Activated CD4-positive, alpha-beta T cell treated with anti-CD3 and anti-CD28 coated beads, Interleukin-2, amount 10 ng/mL, durations not matched to agents 24 days and 14 days (primary cell): ENCODE data around the gene SFMBT1. TPM values are rescaled to one million over a fixed set of nuclear protein-coding genes. Genes with fewer than 3 reads are reported as not detected.
A peak's percentile ranks its signal among the peaks of the same experiment; 100 is the strongest.

ENCODE experiments used
- DNase-seq: peaks from one replicate; pipeline ENCODE4 v3.0.0; 2022
- H3K27ac Mint-ChIP-seq: one replicate; pipeline ENCODE4 v1.8.0; 2022; ENCODE audit warnings: mild to moderate bottlenecking, mixed read lengths
- H3K27me3 Mint-ChIP-seq: one replicate; pipeline ENCODE4 v1.8.0; 2022; ENCODE audit warnings: mixed read lengths
- H3K36me3 Mint-ChIP-seq: one replicate; pipeline ENCODE4 v1.8.0; 2022; ENCODE audit warnings: low read depth, mild to moderate bottlenecking, mixed read lengths
- H3K4me1 Mint-ChIP-seq: one replicate; pipeline ENCODE4 v1.8.0; 2021; ENCODE audit warnings: mixed read lengths
- H3K4me3 Mint-ChIP-seq: one replicate; pipeline ENCODE4 v1.8.0; 2022; ENCODE audit warnings: mild to moderate bottlenecking, moderate library complexity, mixed read lengths
- H3K9me3 Mint-ChIP-seq: one replicate; pipeline ENCODE4 v1.8.0; 2021; ENCODE audit warnings: mixed read lengths
- intact Hi-C: fragments of 100-400 bp; cut with micrococcal nuclease; formaldehyde crosslinking; loops from one replicate; pipeline ENCODE4 v1.15.1; 2023
- total RNA-seq: library from RNA; stranded (reverse); gene quantifications from 2 replicates; pipeline ENCODE4 v1.2.3, GENCODE V29; 2022

SFMBT1 gene
- total RNA-seq, 1 donor from 2014 or later = 28.6 TPM

GRCh38 chr3:53078656-53079055 is 32.8 kb upstream of the SFMBT1 start:
- Mint-ChIP-seq H3K27me3 (no peaks in the 10 kb centered on the region), H3K9me3 (no peaks in the 10 kb centered on the region), H3K36me3 (no peaks in the 10 kb centered on the region), H3K4me1 (peaks cover 3% of the 10 kb centered on the region), H3K4me3 (no peak overlapping the region), H3K27ac (no peak overlapping the region)
- intact Hi-C loops = no loop called here
- no peak for DNase-seq

GRCh38 chr3:53077476-53078220 is 31.8 kb upstream of the SFMBT1 start:
- Mint-ChIP-seq H3K36me3 (no peaks in the 10 kb centered on the region), H3K27me3 (no peaks in the 10 kb centered on the region), H3K9me3 (no peaks in the 10 kb centered on the region), H3K27ac (no peak overlapping the region), H3K4me1 (peaks cover 12% of the 10 kb centered on the region), H3K4me3 (no peak overlapping the region)
- no peak for DNase-seq
- intact Hi-C loops = no loop called here

GRCh38 chr3:53075743-53076140 is 29.9 kb upstream of the SFMBT1 start:
- intact Hi-C loops = no loop called here
- Mint-ChIP-seq H3K4me1 (peaks cover 18% of the 10 kb centered on the region), H3K27ac (no peak overlapping the region), H3K9me3 (no peaks in the 10 kb centered on the region), H3K27me3 (no peaks in the 10 kb centered on the region), H3K36me3 (no peaks in the 10 kb centered on the region), H3K4me3 (no peak overlapping the region)
- DNase-seq = no peak

GRCh38 chr3:53074761-53075742 is 29.2 kb upstream of the SFMBT1 start:
- H3K9me3 Mint-ChIP-seq = no peaks in the 10 kb centered on the region
- H3K4me3 Mint-ChIP-seq = no peak overlapping the region
- no peaks in the 10 kb centered on the region for H3K27me3 Mint-ChIP-seq
- peak overlapping the region; percentile 22 for H3K27ac Mint-ChIP-seq
- intact Hi-C loops = loop anchor here (5.0 kb wide), 1 partner anchor 178 kb away; the partner anchor contains the start of gene STIMATE
- no peak for DNase-seq
- no peaks in the 10 kb centered on the region for H3K36me3 Mint-ChIP-seq
- peaks cover 18% of the 10 kb centered on the region for H3K4me1 Mint-ChIP-seq

GRCh38 chr3:53074366-53074696 is 28.5 kb upstream of the SFMBT1 start:
- H3K27me3 Mint-ChIP-seq = no peaks in the 10 kb centered on the region

GRCh38 chr3:53073553-53074365 is 27.9 kb upstream of the SFMBT1 start:
- Mint-ChIP-seq H3K9me3 (no peaks in the 10 kb centered on the region), H3K4me3 (peak overlapping the region; percentile 92), H3K27me3 (no peaks in the 10 kb centered on the region), H3K4me1 (peaks cover 18% of the 10 kb centered on the region), H3K36me3 (no peaks in the 10 kb centered on the region), H3K27ac (peak overlapping the region; percentile 94)
- intact Hi-C loops = loop anchor here (2.0 to 5.0 kb wide), 2 partner anchors 29 to 176 kb away; partner anchors contain the start of gene STIMATE
- no peak for DNase-seq

More at GRCh38 chr3:53074366-53074696, 28.5 kb upstream of the SFMBT1 start:
- peak overlapping the region; percentile 36 for H3K4me3 Mint-ChIP-seq
- DNase-seq = no peak
- intact Hi-C loops = loop anchor here (5.0 kb wide), 1 partner anchor 177 kb away; the partner anchor contains the start of gene STIMATE
- no peaks in the 10 kb centered on the region for H3K9me3 Mint-ChIP-seq
- H3K4me1 Mint-ChIP-seq = peaks cover 18% of the 10 kb centered on the region
- no peaks in the 10 kb centered on the region for H3K36me3 Mint-ChIP-seq
- H3K27ac Mint-ChIP-seq = peak overlapping the region; percentile 22

DNA sequence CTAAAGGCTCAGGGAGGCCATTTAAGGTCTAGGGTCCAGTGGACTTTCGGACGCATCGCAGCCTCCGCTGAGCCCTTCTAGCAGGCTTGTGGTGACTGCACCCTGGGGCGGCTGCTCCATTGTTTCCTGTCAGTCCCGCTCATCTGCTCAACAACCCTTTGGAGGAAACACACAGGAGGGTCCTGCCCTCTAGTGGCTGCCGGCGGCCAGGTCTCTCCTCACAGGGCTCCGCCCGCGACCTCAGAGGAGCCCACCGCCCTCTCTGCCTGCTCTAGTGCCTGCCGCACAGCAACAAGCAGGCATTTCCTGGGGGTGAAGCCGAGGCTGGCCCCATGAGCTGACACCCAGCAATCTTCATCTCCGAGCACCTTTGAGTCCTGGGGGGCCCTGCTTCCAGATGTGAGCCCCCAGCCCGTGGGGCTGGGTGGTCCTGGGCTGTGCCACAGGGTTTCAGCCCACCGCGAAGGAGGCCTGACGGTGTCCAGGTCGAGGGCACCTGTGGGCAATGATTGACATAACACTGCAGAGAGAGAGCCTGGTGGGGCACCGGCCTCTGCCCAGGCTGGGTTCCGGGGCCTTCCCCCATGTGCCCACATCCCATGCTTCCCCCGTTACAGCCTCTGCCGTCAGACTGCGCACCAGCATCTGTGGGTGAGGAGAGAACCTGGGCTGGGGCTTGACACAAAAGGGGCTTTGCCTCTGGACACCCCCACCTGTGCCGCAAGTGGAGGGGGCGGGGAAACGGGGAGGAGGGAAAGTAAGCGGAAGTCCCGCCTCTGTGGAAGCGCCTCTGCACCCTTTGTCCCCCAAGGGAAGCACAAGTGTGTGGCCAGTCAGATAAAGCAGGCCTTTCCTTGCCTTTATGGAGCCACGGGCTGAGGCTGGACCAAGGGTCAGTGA is 27.0 kb upstream of the SFMBT1 start:
- Mint-ChIP-seq H3K36me3 (no peaks in the 10 kb centered on the region), H3K27ac (peak overlapping the region; percentile 94), H3K4me1 (peaks cover 18% of the 10 kb centered on the region), H3K4me3 (peak overlapping the region; percentile 92), H3K27me3 (no peaks in the 10 kb centered on the region), H3K9me3 (no peaks in the 10 kb centered on the region)
- peak; percentile 97 for DNase-seq
- intact Hi-C loops = loop anchor here (1.0 to 5.0 kb wide), 6 partner anchors 29 to 331 kb away; partner anchors contain the start of gene STIMATE

DNA sequence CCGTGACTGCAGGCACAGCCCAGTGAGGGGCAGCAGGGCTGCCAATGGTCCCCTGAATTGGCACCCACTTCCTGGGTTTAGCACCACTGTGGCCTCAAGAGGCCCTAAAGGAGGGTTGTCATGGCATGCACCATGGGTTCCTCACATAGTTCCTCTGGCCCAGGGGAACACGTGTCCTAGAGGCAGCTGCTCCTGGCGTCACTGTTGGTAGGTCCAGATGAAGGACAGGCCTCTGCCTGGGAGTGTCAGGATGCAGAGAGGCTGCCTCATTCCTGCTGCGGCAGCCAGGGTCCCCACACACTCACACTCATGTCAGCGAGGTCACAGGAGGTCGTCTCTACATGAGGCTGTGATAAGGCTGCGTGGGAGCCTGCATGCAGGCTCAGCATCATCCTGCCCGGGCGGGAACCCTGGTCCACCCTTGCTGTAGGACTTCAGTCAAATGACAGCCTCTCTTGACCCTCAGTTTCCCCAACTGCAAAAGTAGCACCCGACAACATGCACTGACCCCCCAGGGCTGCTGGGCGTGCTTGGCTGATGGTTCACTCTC is 26.1 kb upstream of the SFMBT1 start:
- Mint-ChIP-seq H3K4me3 (peak overlapping the region; percentile 92), H3K36me3 (no peaks in the 10 kb centered on the region), H3K9me3 (no peaks in the 10 kb centered on the region), H3K27ac (peak overlapping the region; percentile 94), H3K27me3 (peaks cover 1% of the 10 kb centered on the region), H3K4me1 (peaks cover 18% of the 10 kb centered on the region)
- intact Hi-C loops = loop anchor here (1.0 to 5.0 kb wide), 6 partner anchors 28 to 330 kb away; partner anchors contain the start of gene STIMATE
- DNase-seq = no peak

DNA sequence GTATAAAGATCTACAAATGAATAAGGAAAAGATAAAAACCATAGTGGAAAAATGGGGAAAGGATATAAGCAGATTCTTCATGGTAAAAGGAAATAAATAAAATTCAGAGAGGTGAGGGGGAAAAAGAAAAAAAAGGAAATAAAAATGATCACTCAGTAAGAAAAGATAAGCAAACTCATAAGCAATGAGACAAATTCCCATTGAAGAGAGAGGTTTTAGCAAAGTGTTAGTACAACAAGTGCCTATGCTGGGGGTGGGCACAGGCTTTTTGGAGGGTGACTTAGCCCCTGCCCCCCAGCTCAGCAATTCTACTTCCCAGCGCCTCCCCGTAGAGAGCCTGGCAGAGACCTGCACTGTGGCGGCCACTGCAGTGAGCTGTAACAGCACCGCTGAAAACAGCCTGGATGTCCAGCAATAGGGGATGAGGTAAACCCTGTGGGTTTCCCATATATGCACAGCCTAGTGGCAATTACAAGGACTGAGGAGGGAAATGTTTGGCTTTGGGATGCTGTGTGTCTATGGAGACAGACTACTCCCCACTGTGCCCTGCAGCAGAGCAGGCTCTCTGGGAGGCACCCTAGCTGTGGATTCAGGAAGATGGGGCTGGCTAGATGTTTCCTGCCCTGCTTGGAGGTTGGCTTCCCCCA is 23.7 kb upstream of the SFMBT1 start:
- peaks cover 7% of the 10 kb centered on the region for H3K27me3 Mint-ChIP-seq
- no peak overlapping the region for H3K27ac Mint-ChIP-seq
- H3K9me3 Mint-ChIP-seq = no peaks in the 10 kb centered on the region
- peaks cover 20% of the 10 kb centered on the region for H3K4me1 Mint-ChIP-seq
- H3K36me3 Mint-ChIP-seq = no peaks in the 10 kb centered on the region
- no peak overlapping the region for H3K4me3 Mint-ChIP-seq
- intact Hi-C loops = loop anchor here (5.0 kb wide), 1 partner anchor 172 kb away; the partner anchor contains the start of gene STIMATE
- DNase-seq = no peak

GRCh38 chr3:53068176-53068575 is 22.3 kb upstream of the SFMBT1 start:
- no peak overlapping the region for H3K4me3 Mint-ChIP-seq
- no peak for DNase-seq

DNA sequence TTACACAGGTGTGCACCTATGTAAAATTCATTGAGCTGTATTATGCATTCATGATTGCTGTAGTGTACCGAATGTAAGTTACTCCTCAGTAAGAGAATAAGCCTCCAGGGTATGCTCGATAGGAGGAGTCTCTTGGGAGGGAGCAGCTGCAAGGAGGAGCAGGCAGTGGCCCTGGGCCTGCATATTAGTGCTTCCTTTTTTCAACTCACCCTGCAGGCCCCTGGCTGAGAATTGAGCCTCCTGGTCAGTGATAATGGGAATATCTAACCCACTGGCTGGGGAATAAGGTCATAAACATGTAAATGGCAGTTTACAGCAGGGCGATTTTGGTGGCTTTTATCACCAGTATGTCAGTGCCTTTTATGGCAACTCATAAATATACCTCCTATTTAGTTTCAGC is 21.7 kb upstream of the SFMBT1 start:
- peaks cover 16% of the 10 kb centered on the region for H3K27me3 Mint-ChIP-seq
- DNase-seq = no peak
- intact Hi-C loops = no loop called here
- H3K9me3 Mint-ChIP-seq = no peaks in the 10 kb centered on the region
- peaks cover 7% of the 10 kb centered on the region for H3K4me1 Mint-ChIP-seq
- H3K36me3 Mint-ChIP-seq = no peaks in the 10 kb centered on the region
- H3K27ac Mint-ChIP-seq = no peak overlapping the region
- no peak overlapping the region for H3K4me3 Mint-ChIP-seq

More at GRCh38 chr3:53068176-53068575, 22.3 kb upstream of the SFMBT1 start:
- intact Hi-C loops = no loop called here
- Mint-ChIP-seq H3K4me1 (peaks cover 12% of the 10 kb centered on the region), H3K27ac (no peak overlapping the region), H3K27me3 (peaks cover 12% of the 10 kb centered on the region), H3K9me3 (no peaks in the 10 kb centered on the region), H3K36me3 (no peaks in the 10 kb centered on the region)
